KBM-7 (cell line): ENCODE results near the gene RBM5.
A peak's percentile ranks its signal among the peaks of the same experiment; 100 is the strongest.

Experiments
- DNase-seq: peaks from one replicate; pipeline ENCODE4 v3.0.0-alpha.2; 2015
- in situ Hi-C: fragments of 300-500 bp; cut with MboI; formaldehyde crosslinking; loops from 2 replicates; pipeline ENCODE4 v1.14.3; 2020; ENCODE audit warnings: low sequenced_read_pairs, low pct_unique_long_range_greater_than_20kb, mixed read lengths

Gene RBM5

DNA sequence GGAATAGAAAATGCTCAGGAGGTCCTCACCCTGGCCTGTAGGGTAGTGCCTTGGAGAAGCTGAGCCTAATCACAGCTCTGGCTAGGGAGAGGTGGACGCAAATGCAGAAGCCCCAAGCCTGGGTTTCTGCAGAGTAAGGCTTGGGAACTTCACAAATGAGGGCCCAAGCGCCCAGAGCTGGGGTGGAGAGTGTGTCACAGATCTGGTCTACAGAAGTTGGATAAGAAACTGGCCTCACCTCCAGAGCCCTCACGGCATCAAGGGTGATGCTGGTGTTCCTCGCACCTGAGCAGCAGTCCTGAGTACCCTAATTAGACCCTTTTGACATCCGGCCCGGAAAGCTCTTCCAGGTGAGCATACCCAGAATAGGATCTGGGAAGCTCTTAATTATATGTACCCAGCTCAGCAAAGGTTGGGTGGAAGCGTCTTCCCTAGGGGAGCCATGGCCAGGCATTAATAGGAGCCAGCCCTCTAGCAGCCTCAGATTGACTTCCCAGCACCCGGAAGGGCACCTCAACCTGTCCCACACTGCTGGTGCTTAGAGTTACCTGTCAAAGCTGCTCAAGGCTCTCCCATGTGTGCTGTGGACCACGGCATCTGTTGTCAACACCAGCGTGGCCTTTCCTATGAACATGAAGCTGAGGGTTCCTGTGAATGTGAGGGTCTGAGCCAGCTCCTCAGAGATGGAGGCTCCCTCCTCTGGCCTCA is 31.8 kb downstream of the RBM5 start:
- DNase-seq = no peak
- in situ Hi-C loops = no loop called here

- in situ Hi-C loops = no loop called here
- peak; percentile 80 for DNase-seq
These were observed 32.6 kb downstream of the RBM5 start for GRCh38 chr3:50121072-50122032.

DNA sequence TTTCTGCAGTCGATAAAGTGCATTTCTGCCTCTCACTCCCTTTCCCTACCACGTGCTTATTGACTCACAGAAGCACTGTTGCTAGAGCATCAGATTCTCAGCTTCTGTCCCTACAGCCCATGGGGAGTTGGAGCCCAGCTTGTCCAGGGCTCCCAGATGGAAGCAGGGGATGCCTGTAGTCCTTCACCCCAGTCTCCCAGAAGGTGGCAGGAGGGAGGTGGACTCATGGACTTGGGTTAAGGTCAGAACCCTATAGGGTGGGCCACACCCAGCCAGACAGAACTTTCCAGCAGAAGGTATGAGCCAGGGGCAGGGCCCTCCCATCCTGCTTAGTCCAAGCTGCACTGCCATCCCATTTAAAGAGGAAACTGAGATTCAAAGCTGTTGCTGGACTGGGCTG is 33.4 kb downstream of the RBM5 start:
- DNase-seq = no peak
- in situ Hi-C loops = no loop called here

- in situ Hi-C loops = no loop called here
- no peak for DNase-seq
These were observed 34.1 kb downstream of the RBM5 start for GRCh38 chr3:50122661-50123391.

DNA sequence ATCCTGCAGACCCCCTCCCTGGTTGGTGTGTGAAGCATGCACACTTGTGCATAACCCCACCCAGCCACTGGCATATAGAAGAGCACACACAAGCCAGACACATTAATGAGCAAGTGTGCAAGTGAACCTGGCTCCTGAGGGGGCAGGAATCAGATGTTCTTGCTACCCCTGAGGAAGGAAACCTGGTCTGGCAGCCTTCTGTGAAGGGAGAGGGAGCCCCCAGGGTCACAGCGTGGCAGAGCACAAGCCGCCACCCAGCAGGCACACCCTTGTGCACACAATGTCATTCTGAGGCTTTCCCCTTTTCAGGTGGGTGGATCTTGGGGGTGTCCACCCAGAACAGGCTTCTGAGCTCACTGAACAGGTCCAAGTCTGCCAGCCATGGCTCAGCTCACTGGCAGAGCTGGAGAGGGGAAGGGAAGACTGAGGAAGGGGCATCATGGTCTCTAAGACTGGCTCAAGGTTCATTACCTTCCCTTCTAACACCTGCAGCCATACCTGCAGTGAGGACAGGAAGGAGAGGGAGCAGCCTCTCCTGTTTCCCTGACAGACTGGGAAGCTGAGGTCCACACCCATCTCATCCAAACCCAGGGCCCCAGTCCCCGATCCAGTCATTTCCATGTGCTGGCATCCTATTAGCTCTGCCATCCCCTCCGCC is 34.8 kb downstream of the RBM5 start:
- DNase-seq = no peak
- in situ Hi-C loops = no loop called here

DNA sequence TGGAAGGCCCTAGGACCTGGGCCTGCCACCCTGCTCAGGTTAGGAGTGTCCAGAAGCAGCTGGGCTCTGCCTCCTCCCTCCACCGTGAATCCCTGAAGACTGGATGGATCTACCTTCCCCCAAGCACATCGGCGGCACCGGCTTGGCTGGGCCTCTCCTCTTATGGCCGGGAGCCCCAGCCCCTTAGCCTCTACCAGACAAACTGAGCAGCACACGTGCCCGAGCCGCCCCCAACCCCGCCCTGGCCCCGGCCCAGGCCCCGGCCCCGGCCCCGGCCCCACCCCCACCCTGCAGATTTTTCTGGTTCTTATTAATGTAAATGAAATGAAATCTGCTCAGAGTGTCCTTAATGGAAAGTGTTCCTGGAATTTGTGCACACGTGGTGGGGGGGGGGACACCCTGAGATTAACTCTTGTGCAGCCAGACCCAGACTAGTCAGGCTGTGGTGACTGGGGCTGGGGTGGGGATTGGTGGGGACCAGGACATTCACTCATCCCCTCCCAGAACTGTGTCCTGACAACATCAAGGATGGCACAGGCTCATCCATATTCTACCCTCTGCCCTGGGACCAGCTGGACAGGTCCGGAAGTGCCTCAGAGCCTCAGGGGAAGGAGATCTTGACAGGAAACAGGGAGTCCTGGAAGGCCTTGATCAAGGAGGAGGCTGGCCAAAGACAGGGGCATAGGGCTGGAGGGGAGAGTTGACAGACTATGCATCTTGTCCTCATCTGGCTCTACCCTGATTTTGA is 35.5 kb downstream of the RBM5 start:
- DNase-seq = no peak
- in situ Hi-C loops = no loop called here

- DNase-seq = no peak
- in situ Hi-C loops = no loop called here
These were observed 36.1 kb downstream of the RBM5 start for GRCh38 chr3:50124800-50125178.

- in situ Hi-C loops = no loop called here
- DNase-seq = no peak
These were observed 37.0 kb downstream of the RBM5 start for GRCh38 chr3:50125541-50126286.

DNA sequence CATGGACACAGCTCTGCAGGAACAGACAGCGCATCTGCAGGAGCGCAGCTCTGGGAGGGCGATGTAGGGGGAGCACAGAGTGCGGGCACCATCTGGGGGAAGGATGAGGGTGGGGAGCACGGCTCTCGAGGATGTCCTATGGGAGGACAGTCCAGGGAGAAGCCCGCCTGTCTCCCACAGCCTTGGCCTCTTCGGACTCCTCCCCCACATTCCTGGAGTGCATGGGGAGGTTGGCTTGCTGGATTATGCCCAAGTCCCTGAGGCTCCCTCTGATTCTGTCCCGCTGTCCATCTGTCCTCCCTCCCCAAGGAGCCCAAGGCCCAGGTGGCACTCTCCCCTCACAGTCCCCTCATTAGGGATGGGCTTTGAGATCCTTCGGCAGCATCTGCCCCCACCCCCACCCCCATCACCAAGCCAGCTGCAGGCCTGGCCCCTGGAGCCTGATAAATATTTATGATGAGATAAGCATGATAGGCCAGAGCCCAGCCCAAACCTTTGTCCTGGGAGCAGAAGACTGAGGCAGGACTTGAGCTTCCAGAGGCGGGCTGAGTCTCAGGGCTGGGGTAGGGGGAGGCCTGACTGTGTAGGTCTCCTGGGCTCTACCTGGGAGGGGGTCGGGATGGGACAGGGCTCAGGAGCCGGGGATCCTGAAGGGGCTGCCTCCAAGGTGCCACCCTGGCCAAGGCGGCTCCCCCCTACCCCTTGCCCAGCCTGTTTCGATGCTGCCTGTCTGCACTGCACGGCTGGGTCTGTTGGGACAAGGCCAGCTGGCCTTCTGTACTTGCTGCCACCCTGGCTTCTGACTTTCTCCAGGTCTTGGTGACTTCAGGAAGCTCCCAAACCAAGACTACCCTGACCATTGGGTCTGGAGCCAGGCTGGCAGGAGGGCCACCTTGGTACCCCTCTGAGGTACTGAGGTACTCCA is 37.8 kb downstream of the RBM5 start:
- no peak for DNase-seq
- in situ Hi-C loops = no loop called here

GRCh38 chr3:50127251-50127691 is 38.6 kb downstream of the RBM5 start:
- DNase-seq = no peak
- in situ Hi-C loops = no loop called here

- no peak for DNase-seq
- in situ Hi-C loops = no loop called here
These were observed 39.3 kb downstream of the RBM5 start for GRCh38 chr3:50128001-50128400.

- in situ Hi-C loops = no loop called here
- DNase-seq = no peak
These were observed 41.7 kb downstream of the RBM5 start for GRCh38 chr3:50130436-50130835.

- in situ Hi-C loops = no loop called here
- no peak for DNase-seq
These were observed 43.9 kb downstream of the RBM5 start for GRCh38 chr3:50132421-50133282.

GRCh38 chr3:50133283-50133615 is 44.5 kb downstream of the RBM5 start:
- in situ Hi-C loops = no loop called here
- no peak for DNase-seq

GRCh38 chr3:50134367-50134766 is 45.6 kb downstream of the RBM5 start:
- DNase-seq = no peak
- in situ Hi-C loops = no loop called here

DNA sequence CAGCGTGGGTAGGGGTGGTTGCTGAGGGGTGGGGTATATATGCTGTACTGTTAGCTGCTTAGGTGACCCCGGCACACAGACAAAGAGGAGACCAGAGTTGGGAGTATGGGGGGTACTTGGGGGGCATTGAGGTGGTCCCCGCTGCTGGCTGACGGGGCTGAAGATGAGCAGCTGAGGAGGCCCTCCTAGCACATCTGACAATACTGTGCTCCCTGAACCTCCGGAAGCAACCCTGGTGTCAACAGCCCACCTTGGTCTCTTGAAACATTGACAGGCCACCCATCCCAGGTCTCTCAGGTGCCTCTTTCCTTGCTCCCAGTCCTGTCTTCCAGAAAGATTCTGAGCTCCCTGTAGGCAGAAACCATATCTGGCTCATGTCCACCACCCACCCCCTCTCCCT is 47.2 kb downstream of the RBM5 start:
- in situ Hi-C loops = no loop called here
- DNase-seq = no peak
